K562 (cell line): Measurements from ENCODE around the gene DGCR8. TPM values are rescaled to one million over a fixed set of nuclear protein-coding genes. Genes with fewer than 3 reads are reported as not detected.

Experiments used
- CUX1 ChIP-seq: fragments of 200-800 bp; sonication (Bioruptor generic); IDR thresholded peaks from 2 replicates; pipeline ENCODE4 v1.6.1; 2016; ENCODE audit warnings: missing genetic modification characterization, missing compliant biosample characterization
- FOXM1 ChIP-seq, 2 experiments: fragments of 450-650 bp in 1 of 2; sonication (generic) in 1 of 2; formaldehyde crosslinking in 1 of 2; IDR thresholded peaks; 2 replicates each; pipeline versions ENCODE4 v1.6.1 to v1.9.0; 2017 to 2022; ENCODE audit warnings: low read depth in 2 of 2, mild to moderate bottlenecking in 2 of 2, missing genetic modification reagents in 1 of 2, moderate library complexity in 1 of 2
- HOMEZ ChIP-seq: fragments of 250-450 bp; sonication (Bioruptor Pico); IDR thresholded peaks from 2 replicates; pipeline ENCODE4 v1.4.0; 2020; ENCODE audit warnings: mild to moderate bottlenecking, moderate library complexity
- JUND ChIP-seq, 2 experiments: IDR thresholded peaks; 2 replicates in 1 of 2; 3 replicates in 1 of 2; pipeline ENCODE4 v1.6.1; 2011; ENCODE audit warnings: borderline replicate concordance in 2 of 2, low read depth in 2 of 2, low read length in 2 of 2, improper control_type of control experiment in 1 of 2, missing biosample characterization in 1 of 2, missing genetic modification characterization in 1 of 2, missing genetic modification reagents in 1 of 2
- RBFOX2 ChIP-seq: fragments of 200-400 bp; formaldehyde crosslinking; IDR thresholded peaks from 2 replicates; pipeline ENCODE4 v1.6.1; 2017; ENCODE audit warnings: low read depth, mild to moderate bottlenecking, low read length, moderate library complexity
- RBM14 ChIP-seq: fragments of 200-400 bp; formaldehyde crosslinking; IDR thresholded peaks from 2 replicates; pipeline ENCODE4 v1.6.1; 2018; ENCODE audit warnings: low read depth, mild to moderate bottlenecking, low read length, moderate library complexity, borderline replicate concordance; ENCODE audit not compliant: insufficient read depth
- RERE ChIP-seq: sonication (generic); formaldehyde crosslinking; IDR thresholded peaks from 2 replicates; pipeline ENCODE4 v1.8.0; 2023; ENCODE audit warnings: missing genetic modification reagents, mild to moderate bottlenecking, borderline replicate concordance
- SIN3A ChIP-seq, 2 experiments: fragments of 150-350 bp in 1 of 2; IDR thresholded peaks; 2 replicates each; pipeline ENCODE4 v1.6.1; 2011 to 2016; ENCODE audit warnings: borderline replicate concordance in 2 of 2, low read depth in 2 of 2, low read length in 2 of 2, mild to moderate bottlenecking in 2 of 2, moderate library complexity in 2 of 2; ENCODE audit not compliant: control insufficient read depth in 1 of 2
- YY1 ChIP-seq, 3 experiments: IDR thresholded peaks; 2 replicates each; pipeline ENCODE4 v1.6.1; 2011; ENCODE audit warnings: low read length in 2 of 3, mild to moderate bottlenecking in 2 of 3, moderate library complexity in 2 of 3, borderline replicate concordance in 1 of 3, control low read depth in 1 of 3, low read depth in 1 of 3; ENCODE audit not compliant: insufficient read depth in 3 of 3, insufficient replicate concordance in 2 of 3, control insufficient read depth in 1 of 3, insufficient read length in 1 of 3; ENCODE audit errors: extremely low read depth in 1 of 3
- ZNF764 ChIP-seq: fragments of 250-450 bp; sonication (Bioruptor Pico); IDR thresholded peaks from 2 replicates; pipeline ENCODE4 v1.4.0; 2020; ENCODE audit warnings: low read depth, mild to moderate bottlenecking, moderate library complexity
- polyA plus RNA-seq, 8 experiments: library from polyadenylated mRNA; depleted of rRNA in 4 of 8; stranded (reverse) in 5 of 8; unstranded in 3 of 8; fragments of >200 nt; fragmentation: Nextera tagmentation in 2 of 8; fragmentation: Illumina TruSeq in 1 of 8; extraction: Ambion mirVana in 2 of 8; extraction: Trizol in 1 of 8; gene quantifications; 2 replicates each; pipeline versions ENCODE4 v1.2.1 to v1.2.3, GENCODE V29; 2011 to 2014; ENCODE audit warnings: inconsistent platforms in 1 of 8, missing spikeins in 1 of 8
- total RNA-seq, 7 experiments: library from RNA; depleted of rRNA in 6 of 7; stranded (reverse); fragments of >200 nt in 6 of 7; fragmentation: Illumina TruSeq in 2 of 7; extraction: Trizol in 2 of 7; gene quantifications; 2 replicates each; pipeline versions ENCODE4 v1.2.1 to v1.2.3, GENCODE V29; 2011 to 2021; ENCODE audit warnings: low replicate concordance in 1 of 7

The DGCR8 gene
- total and polyA plus RNA-seq, 9 of the 15 experiments (the other 6 are each of a cell fraction or from before 2014, with no cell fraction given): 5.9 to 144 (median 80.1) TPM

GRCh38 chr22:20147237-20147988 lies 67.4 kb downstream of the DGCR8 start (continued):
- peak; percentile 90 for TF ChIP-seq RERE (CRISPR knock-in tag)
- no peak for TF ChIP-seq FOXM1 (IDR thresholded peaks at IDR 0.05; ENCODE audit: low read depth)
- peak; percentile 13; the same call in 1 of the 2 replicates for TF ChIP-seq FOXM1 (CRISPR knock-in tag; IDR thresholded peaks at IDR 0.05; ENCODE audit: low read depth)
- TF ChIP-seq CUX1 (CRISPR knock-in tag): no peak
- no peak for TF ChIP-seq YY1 (IDR thresholded peaks at IDR 0.05; ENCODE audit: borderline replicate concordance in 1 of 3, control insufficient read depth in 1 of 3, extremely low read depth in 1 of 3, insufficient read depth in 3 of 3, insufficient read length in 1 of 3, insufficient replicate concordance in 2 of 3, low read depth in 1 of 3, low read length in 2 of 3)
- TF ChIP-seq SIN3A (IDR thresholded peaks at IDR 0.05; ENCODE audit: borderline replicate concordance in 2 of 2, control insufficient read depth in 1 of 2, low read depth in 2 of 2, low read length in 2 of 2): 0 out of 4 replicates have a peak, but pooled peaks of 1 of the 2 experiments have one; percentile 29
- TF ChIP-seq JUND (IDR thresholded peaks at IDR 0.05; ENCODE audit: borderline replicate concordance, low read depth, low read length): no peak
- TF ChIP-seq JUND (tag; IDR thresholded peaks at IDR 0.05; ENCODE audit: borderline replicate concordance, low read depth, low read length): no peak
- TF ChIP-seq ZNF764 (CRISPR knock-in tag): no peak
- 0 out of 2 replicates have a peak, but pooled peaks have one; percentile 25 for TF ChIP-seq RBM14
- TF ChIP-seq HOMEZ (CRISPR knock-in tag): no peak
- TF ChIP-seq RBFOX2: 0 out of 2 replicates have a peak, but pooled peaks have one; percentile 12
